BE2C (cell line): ENCODE data around the gene PRKN.

Source experiments
- DNase-seq: peaks from one replicate; pipeline ENCODE4 v3.0.0-alpha.2; 2020
- H3K27me3 ChIP-seq: fragments of 250-450 bp; sonication (Bioruptor Pico); 2 replicates; pipeline ENCODE4 v1.5.1; 2020; ENCODE audit warnings: mild to moderate bottlenecking
- H3K36me3 ChIP-seq: fragments of 250-450 bp; sonication (Bioruptor Pico); 2 replicates; pipeline ENCODE4 v1.5.1; 2020; ENCODE audit warnings: mild to moderate bottlenecking
- H3K4me1 ChIP-seq: fragments of 250-450 bp; sonication (Bioruptor Pico); 2 replicates; pipeline ENCODE4 v1.5.1; 2020
- H3K4me3 ChIP-seq: 2 replicates; pipeline ENCODE4 v1.5.1; 2011; ENCODE audit warnings: low read depth, low read length
- H3K9me3 ChIP-seq: fragments of 250-450 bp; sonication (Bioruptor Pico); 2 replicates; pipeline ENCODE4 v1.5.1; 2020
- TF ChIP-seq, protein P1 (sequence below): IDR thresholded peaks from 2 replicates; pipeline ENCODE4 v1.5.1; 2012; ENCODE audit warnings: mild to moderate bottlenecking, low read depth, low read length

The PRKN gene

DNA sequence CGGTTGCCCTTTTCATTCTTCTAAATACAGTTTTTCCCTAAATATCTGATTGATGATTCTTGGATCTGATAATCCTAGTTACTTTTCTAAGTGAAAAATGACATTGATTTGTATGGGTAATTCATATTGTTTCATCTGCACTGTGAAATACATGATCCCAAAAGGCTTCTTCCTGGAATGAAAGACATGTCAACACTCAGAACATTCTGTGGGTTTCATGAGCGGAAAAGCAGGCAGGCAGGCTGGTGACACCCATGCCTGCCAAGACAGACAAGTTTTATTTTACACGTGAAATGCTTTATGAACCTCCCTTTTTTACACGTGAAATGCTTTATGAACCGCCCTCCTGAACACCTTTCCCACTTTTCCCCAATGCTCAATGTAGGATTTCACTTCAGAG is 105.0 kb downstream of the PRKN start:
- TF ChIP-seq, protein P1, sequence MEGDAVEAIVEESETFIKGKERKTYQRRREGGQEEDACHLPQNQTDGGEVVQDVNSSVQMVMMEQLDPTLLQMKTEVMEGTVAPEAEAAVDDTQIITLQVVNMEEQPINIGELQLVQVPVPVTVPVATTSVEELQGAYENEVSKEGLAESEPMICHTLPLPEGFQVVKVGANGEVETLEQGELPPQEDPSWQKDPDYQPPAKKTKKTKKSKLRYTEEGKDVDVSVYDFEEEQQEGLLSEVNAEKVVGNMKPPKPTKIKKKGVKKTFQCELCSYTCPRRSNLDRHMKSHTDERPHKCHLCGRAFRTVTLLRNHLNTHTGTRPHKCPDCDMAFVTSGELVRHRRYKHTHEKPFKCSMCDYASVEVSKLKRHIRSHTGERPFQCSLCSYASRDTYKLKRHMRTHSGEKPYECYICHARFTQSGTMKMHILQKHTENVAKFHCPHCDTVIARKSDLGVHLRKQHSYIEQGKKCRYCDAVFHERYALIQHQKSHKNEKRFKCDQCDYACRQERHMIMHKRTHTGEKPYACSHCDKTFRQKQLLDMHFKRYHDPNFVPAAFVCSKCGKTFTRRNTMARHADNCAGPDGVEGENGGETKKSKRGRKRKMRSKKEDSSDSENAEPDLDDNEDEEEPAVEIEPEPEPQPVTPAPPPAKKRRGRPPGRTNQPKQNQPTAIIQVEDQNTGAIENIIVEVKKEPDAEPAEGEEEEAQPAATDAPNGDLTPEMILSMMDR: no peak
- no peaks in the 10 kb centered on the region for H3K36me3 ChIP-seq

DNA sequence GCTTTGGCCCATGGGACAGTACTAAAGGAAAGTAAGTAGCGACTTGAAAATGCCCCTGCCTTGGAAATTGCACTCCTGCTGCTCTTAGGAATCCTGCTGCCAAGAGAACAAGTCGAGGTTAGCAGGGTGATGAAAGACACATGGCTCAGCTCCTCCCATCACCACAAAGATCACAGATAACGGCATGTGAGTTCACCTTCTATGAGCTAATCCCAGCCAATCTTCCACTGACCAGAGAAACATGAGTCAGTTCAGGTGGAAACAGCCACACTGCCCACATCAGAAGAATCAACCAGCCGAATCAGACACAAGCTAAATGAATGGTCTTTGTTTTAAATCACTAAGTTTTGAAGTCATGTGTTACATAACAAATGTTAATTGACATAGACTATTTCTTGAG is 106.3 kb downstream of the PRKN start:
- Histone ChIP-seq H3K4me3 (no peak overlapping the region), H3K27me3 (no peaks in the 10 kb centered on the region), H3K4me1 (peaks cover 9% of the 10 kb centered on the region), H3K9me3 (no peaks in the 10 kb centered on the region), H3K36me3 (no peaks in the 10 kb centered on the region)
- DNase-seq: peak; percentile 60
- TF ChIP-seq, protein P1: no peak

More for the DNA sequence above, 105.0 kb downstream of the PRKN start:
- H3K27me3 ChIP-seq: no peaks in the 10 kb centered on the region
- no peaks in the 10 kb centered on the region for H3K9me3 ChIP-seq
- DNase-seq: no peak
- no peak overlapping the region for H3K4me3 ChIP-seq
- peaks cover 9% of the 10 kb centered on the region for H3K4me1 ChIP-seq

DNA sequence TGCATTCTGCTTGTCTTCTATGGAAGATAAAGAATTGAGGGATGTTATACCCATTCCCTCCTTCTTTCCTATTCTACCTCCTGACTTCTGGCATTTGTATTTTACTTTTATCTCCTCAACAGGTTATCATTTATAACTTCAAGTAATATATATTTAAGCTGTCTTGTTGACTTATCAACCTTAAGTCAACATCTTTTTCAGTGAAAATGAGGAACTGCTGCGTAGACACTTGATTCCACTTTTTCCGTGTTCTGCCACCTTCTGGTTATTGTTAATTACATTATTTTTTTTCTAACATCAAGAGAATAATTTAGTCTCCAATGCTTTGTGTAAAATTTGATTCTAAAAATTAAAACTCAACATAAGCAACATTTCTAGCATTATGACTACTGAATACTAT is 107.5 kb downstream of the PRKN start:
- TF ChIP-seq, protein P1: no peak
- no peak for DNase-seq
- Histone ChIP-seq H3K27me3 (no peaks in the 10 kb centered on the region), H3K36me3 (no peaks in the 10 kb centered on the region), H3K4me3 (no peak overlapping the region), H3K4me1 (peaks cover 9% of the 10 kb centered on the region), H3K9me3 (no peaks in the 10 kb centered on the region)

DNA sequence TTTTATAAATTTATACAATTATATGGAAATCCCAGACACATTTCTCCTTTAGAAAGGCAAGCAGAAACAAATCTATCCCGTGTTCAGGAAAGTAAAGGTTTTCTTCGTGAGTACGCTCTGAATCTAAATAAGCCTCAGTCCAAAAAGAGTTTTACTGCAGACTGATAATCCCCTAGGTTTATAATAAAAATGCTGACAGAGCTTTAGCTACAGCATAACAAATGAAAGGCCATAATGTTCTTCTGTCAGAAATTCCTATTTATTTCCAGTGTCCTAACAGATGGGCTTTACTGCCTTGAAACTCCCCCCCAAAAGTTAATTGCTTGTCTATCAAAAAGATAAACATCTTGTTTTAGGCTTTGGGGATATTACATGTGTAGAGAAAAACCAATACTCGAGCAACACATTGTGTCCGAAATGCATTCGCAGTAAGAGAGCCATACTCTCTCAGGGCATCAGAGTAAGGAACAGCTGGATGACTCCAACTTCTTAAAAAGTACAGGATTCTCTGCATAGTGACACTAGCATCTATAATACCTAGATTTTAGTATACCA is 109.0 kb downstream of the PRKN start:
- H3K36me3 ChIP-seq: no peaks in the 10 kb centered on the region
- DNase-seq: no peak
- TF ChIP-seq, protein P1: no peak
- no peak overlapping the region for H3K4me3 ChIP-seq
- H3K4me1 ChIP-seq: peaks cover 9% of the 10 kb centered on the region
- no peaks in the 10 kb centered on the region for H3K27me3 ChIP-seq
- no peaks in the 10 kb centered on the region for H3K9me3 ChIP-seq

DNA sequence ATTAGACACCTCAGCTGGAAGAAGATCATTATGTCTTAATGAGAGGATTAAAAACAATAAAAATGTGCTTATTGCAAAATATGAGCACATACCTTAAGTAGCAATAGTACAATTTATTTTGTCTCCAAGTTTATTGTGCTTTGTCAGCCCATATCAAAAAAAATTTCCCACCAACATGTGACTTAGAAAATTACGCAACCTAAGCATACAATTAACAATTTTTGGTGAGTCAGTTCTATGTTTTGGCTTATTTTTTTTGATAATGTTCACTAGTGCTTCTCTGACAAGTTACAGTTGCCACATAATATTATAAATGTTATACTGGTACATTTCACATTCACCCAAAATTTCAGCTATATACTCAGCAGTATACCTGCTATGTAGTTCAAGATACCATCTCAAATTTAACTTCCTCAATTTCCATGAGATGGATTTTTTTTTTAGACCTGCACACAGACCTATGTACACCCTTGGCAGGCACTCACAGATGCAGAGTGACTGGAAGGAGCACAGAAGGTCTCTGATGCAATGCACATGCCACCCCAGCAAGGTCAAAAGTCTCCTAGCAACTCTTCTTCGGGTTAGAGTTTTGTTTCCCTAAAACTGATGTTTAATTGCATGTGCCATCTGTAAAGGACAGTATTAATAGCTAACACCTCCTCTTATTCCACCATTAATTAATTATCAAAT is 112.4 kb downstream of the PRKN start:
- Histone ChIP-seq H3K9me3 (no peaks in the 10 kb centered on the region), H3K27me3 (no peaks in the 10 kb centered on the region), H3K4me3 (no peak overlapping the region), H3K4me1 (peaks cover 3% of the 10 kb centered on the region; the same call in 1 of the 2 replicates), H3K36me3 (no peaks in the 10 kb centered on the region)
- DNase-seq: no peak
- TF ChIP-seq, protein P1: no peak

DNA sequence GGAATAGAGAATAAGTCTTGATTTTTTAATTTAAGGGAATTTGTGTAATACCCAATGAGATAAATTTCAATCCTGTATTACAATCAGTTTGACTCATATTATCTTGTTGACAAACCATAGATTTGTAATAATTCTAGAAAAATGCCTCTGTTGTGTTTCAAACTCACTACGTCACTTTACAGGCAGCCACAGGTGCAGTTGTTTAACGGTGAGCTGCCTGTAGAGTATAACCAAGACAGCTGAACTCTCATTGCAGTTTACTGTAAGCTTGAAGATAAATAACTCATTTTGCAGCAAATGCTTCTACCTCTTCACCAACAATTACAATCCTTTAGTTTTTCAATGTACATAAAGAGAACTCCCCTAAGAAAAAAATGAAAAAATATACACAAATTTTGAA is 114.3 kb downstream of the PRKN start:
- TF ChIP-seq, protein P1: no peak
- Histone ChIP-seq H3K4me3 (no peak overlapping the region), H3K36me3 (no peaks in the 10 kb centered on the region), H3K4me1 (peaks cover 3% of the 10 kb centered on the region; the same call in 1 of the 2 replicates), H3K9me3 (no peaks in the 10 kb centered on the region), H3K27me3 (no peaks in the 10 kb centered on the region)
- no peak for DNase-seq
